ENCODE results near the gene CNPY1. TPM values are rescaled to one million over a fixed set of nuclear protein-coding genes. Genes with fewer than 3 reads are reported as not detected.
A peak's percentile ranks its signal among the peaks of the same experiment; 100 is the strongest.

CNPY1 gene
- total RNA-seq, 2 experiments from 2014 or later: not detected

DNA sequence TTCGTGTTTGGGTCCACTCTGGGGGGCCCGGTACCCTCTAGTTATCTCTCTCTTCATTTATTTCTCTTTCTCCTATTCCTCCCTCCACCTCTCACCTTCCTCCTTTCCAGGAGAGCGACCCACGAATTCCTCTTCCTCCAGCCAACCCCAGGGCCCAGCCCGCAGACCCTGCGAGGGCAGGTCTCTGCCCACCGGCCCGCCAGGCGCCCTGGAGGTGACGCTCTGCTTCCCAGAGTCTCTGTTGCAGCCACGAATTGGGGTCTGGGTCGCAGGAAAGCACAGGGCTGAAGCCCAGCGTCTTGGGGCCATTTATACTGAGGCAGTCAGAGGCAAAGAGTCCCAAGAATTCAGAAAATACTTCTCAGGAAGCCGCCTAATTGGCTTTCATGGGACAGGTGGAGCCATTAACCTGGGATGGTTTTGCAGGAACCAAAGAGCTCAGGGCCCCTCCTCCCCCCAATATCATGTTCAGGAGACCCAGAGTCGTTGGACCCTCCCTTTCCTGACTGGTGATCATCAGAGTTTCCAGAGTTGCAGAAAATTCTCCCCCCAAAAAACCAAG lies 91.1 kb downstream of the CNPY1 start:
- peaks cover 67% of the 10 kb centered on the region for H3K27me3 Mint-ChIP-seq

DNA sequence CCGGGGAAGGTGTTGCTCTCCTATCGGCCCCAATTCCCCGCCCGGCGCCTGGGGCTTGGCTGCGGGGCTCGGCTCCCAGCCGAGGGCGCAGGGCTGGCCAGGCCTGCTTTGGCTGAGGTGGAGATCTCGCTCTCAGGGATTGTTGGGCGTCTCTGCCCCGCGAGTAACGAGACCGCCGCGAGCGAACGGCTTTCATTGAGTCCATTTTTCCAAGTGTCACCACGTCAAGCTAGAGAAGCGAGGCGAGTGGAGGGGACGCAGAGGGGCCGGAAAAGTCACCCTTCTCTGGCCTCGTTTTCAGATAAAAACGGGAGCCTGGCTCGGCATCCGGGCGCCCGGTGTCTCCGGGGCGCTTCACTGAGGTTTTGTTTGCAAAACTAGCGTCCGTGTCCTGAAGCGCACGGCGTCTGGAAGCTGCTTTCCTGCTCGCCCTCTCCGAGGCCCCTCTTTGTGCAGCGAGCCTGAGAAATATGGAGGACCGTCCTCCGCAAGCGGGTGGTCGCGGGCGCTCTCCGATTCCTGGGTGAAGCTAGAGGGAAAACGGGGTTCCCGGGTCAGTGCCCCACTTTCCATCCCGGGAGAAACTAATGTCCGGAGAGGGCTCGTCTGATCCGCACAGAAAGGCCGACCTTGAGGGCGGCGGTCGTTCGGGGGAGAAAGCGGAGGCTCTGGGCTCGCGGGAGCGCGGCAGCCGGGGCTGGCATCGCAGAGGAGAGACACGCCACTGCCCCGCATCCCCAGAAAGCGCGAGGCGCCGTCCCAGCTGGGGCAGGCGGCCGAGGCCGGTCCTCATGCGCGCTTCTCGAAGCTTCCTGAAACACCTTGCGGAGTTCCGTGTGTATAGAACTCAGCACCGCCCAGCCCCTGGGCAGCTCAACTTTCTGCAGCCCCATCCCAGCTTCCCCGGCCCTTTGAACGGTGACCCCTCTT lies 91.9 kb downstream of the CNPY1 start:
- intact Hi-C loops (cut with DNase I, micrococcal nuclease): no loop called here
- H3K36me3 ChIP-seq (ENCODE audit: insufficient read depth, low read length): no peaks in the 10 kb centered on the region
- H3K9me3 ChIP-seq (ENCODE audit: control insufficient read depth in 1 of 2, insufficient read depth in 1 of 2, low read length in 2 of 2): peaks cover 0 to 48% of the 10 kb centered on the region in 2 experiments
- TF ChIP-seq, protein P1, sequence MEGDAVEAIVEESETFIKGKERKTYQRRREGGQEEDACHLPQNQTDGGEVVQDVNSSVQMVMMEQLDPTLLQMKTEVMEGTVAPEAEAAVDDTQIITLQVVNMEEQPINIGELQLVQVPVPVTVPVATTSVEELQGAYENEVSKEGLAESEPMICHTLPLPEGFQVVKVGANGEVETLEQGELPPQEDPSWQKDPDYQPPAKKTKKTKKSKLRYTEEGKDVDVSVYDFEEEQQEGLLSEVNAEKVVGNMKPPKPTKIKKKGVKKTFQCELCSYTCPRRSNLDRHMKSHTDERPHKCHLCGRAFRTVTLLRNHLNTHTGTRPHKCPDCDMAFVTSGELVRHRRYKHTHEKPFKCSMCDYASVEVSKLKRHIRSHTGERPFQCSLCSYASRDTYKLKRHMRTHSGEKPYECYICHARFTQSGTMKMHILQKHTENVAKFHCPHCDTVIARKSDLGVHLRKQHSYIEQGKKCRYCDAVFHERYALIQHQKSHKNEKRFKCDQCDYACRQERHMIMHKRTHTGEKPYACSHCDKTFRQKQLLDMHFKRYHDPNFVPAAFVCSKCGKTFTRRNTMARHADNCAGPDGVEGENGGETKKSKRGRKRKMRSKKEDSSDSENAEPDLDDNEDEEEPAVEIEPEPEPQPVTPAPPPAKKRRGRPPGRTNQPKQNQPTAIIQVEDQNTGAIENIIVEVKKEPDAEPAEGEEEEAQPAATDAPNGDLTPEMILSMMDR (IDR thresholded peaks at IDR 0.05): no peak
- H3K27ac Mint-ChIP-seq: no peak overlapping the region
- peaks cover 61% of the 10 kb centered on the region for H3K27me3 Mint-ChIP-seq
- ChIA-PET CTCF (interaction anchor here (0.7 kb wide), 1 partner anchor 944 kb away, joined by 3 read pairs; no protein-coding TSS in a partner anchor), POLR2A (no interaction called here)
- no peaks in the 10 kb centered on the region for H3K9me3 Mint-ChIP-seq
- ATAC-seq (ENCODE audit: poor library complexity): no peak
- no peak overlapping the region for H3K27ac ChIP-seq (ENCODE audit: low read depth in 1 of 2, low read length in 2 of 2)
- H3K4me3 ChIP-seq (ENCODE audit: low read length): no peak overlapping the region
- DNase-seq: no peak
- H3K36me3 Mint-ChIP-seq (ENCODE audit: low read depth): no peaks in the 10 kb centered on the region
- peaks cover 70 to 75% of the 10 kb centered on the region in 2 experiments for H3K27me3 ChIP-seq (ENCODE audit: control insufficient read depth in 1 of 2, insufficient read depth in 2 of 2, low read length in 2 of 2)
- H3K4me1 ChIP-seq (ENCODE audit: insufficient read depth, low read length): peaks cover 21% of the 10 kb centered on the region
- peaks cover 24% of the 10 kb centered on the region for H3K4me1 Mint-ChIP-seq (ENCODE audit: low read depth)
- no peak overlapping the region for H3K4me3 Mint-ChIP-seq

More for the DNA sequence above, 91.1 kb downstream of the CNPY1 start:
- ChIA-PET CTCF (no interaction called here), POLR2A (no interaction called here)
- Mint-ChIP-seq H3K4me1 (ENCODE audit: low read depth) (peaks cover 28% of the 10 kb centered on the region), H3K36me3 (ENCODE audit: low read depth) (no peaks in the 10 kb centered on the region), H3K9me3 (no peaks in the 10 kb centered on the region), H3K4me3 (peak overlapping the region; percentile 11), H3K27ac (no peak overlapping the region)
- Histone ChIP-seq H3K9me3 (ENCODE audit: control insufficient read depth in 1 of 2, insufficient read depth in 1 of 2, low read length in 2 of 2) (peaks cover 0 to 44% of the 10 kb centered on the region in 2 experiments), H3K4me3 (ENCODE audit: low read length) (no peak overlapping the region), H3K36me3 (ENCODE audit: insufficient read depth, low read length) (no peaks in the 10 kb centered on the region), H3K27ac (ENCODE audit: low read depth in 1 of 2, low read length in 2 of 2) (no peak overlapping the region), H3K27me3 (ENCODE audit: control insufficient read depth in 1 of 2, insufficient read depth in 2 of 2, low read length in 2 of 2) (peaks cover 67 to 75% of the 10 kb centered on the region in 2 experiments), H3K4me1 (ENCODE audit: insufficient read depth, low read length) (peaks cover 22% of the 10 kb centered on the region)
- intact Hi-C loops (cut with DNase I, micrococcal nuclease): no loop called here
- DNase-seq: no peak
- no peak for ATAC-seq (ENCODE audit: poor library complexity)
- TF ChIP-seq, protein P1 (IDR thresholded peaks at IDR 0.05): no peak

DNA sequence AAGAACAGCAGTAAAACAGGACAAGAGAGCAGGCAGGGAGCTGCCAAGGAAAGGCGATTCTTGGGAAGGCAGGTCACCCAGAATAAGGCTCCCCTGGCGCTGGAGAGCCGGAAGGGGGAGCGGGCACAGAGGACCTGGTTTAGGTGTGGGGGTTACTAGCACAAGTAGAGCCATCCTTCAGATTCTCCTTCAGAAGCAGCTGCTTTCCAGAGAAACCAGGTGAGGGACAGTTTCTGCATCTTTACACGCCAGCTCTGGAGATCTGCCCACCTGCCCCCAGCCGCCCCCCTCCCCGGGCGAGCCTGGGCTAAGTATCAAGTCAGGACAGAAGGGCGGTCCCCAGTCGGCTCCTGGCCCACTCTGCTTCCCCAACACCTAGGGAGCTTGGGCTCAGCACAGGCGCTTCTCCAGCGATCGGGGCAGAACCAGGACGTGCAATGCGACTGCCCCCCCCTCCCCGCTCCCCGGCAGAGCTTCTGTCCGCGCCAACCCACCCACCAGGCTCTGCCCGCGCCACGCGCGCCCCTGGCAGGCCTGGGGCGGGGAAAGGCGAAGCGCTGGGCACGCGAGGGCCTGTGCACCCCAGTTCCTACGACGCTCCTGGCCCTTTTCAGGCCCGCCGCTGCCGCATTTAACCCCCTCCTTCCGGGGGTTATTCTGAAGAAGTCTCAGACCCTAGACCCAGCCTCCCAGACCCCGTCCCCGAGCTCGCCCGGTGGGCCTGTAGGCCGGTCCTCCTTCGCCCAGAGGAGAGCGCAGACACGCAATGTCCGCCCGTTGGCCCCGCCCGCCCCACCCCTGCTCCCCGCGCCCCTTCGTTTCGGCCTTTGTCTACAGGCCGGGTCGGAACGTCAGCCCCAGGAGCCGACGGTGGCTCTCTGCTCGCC lies 92.8 kb downstream of the CNPY1 start:
- H3K9me3 ChIP-seq (ENCODE audit: control insufficient read depth in 1 of 2, insufficient read depth in 1 of 2, low read length in 2 of 2): peaks cover 0 to 52% of the 10 kb centered on the region in 2 experiments
- H3K36me3 ChIP-seq (ENCODE audit: insufficient read depth, low read length): no peaks in the 10 kb centered on the region
- ChIA-PET CTCF (no interaction called here), POLR2A (no interaction called here)
- intact Hi-C loops (cut with DNase I, micrococcal nuclease): no loop called here
- DNase-seq: no peak
- no peak overlapping the region for H3K4me3 ChIP-seq (ENCODE audit: low read length)
- H3K4me1 Mint-ChIP-seq (ENCODE audit: low read depth): peaks cover 24% of the 10 kb centered on the region
- TF ChIP-seq, protein P1 (IDR thresholded peaks at IDR 0.05): no peak
- no peaks in the 10 kb centered on the region for H3K9me3 Mint-ChIP-seq
- H3K27ac ChIP-seq (ENCODE audit: low read depth in 1 of 2, low read length in 2 of 2): no peak overlapping the region
- no peak overlapping the region for H3K4me3 Mint-ChIP-seq
- peaks cover 56% of the 10 kb centered on the region for H3K27me3 Mint-ChIP-seq
- H3K27ac Mint-ChIP-seq: no peak overlapping the region
- no peaks in the 10 kb centered on the region for H3K36me3 Mint-ChIP-seq (ENCODE audit: low read depth)
- peaks cover 15% of the 10 kb centered on the region for H3K4me1 ChIP-seq (ENCODE audit: insufficient read depth, low read length)
- H3K27me3 ChIP-seq (ENCODE audit: control insufficient read depth in 1 of 2, insufficient read depth in 2 of 2, low read length in 2 of 2): peaks cover 74 to 76% of the 10 kb centered on the region in 2 experiments
- no peak for ATAC-seq (ENCODE audit: poor library complexity)

All from CD4-positive, alpha-beta T cell (primary cell).